ENCODE results near the gene LMLN.

DNA sequence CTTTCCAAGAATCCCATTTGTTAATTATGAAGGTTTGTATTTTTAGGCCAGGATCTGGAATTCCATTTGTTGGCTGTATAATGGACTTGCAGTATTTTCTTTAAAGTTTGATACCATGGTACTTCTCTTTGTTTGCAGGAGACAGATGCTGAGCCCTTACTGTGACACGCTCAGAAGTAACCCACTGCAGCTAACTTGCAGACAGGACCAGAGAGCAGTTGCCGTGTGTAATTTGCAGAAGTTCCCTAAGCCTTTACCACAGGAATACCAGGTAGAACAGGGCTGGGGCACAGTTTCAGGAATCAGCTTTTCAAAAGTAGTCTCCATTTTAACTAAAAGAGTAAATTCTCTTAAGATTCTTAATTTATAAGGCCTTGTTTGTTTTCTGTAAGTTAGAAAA is 59.1 kb downstream of the LMLN start:
- TF ChIP-seq, protein P1, sequence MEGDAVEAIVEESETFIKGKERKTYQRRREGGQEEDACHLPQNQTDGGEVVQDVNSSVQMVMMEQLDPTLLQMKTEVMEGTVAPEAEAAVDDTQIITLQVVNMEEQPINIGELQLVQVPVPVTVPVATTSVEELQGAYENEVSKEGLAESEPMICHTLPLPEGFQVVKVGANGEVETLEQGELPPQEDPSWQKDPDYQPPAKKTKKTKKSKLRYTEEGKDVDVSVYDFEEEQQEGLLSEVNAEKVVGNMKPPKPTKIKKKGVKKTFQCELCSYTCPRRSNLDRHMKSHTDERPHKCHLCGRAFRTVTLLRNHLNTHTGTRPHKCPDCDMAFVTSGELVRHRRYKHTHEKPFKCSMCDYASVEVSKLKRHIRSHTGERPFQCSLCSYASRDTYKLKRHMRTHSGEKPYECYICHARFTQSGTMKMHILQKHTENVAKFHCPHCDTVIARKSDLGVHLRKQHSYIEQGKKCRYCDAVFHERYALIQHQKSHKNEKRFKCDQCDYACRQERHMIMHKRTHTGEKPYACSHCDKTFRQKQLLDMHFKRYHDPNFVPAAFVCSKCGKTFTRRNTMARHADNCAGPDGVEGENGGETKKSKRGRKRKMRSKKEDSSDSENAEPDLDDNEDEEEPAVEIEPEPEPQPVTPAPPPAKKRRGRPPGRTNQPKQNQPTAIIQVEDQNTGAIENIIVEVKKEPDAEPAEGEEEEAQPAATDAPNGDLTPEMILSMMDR (conservative IDR thresholded peaks at IDR 0.05 in 1 of 2, IDR thresholded peaks at IDR 0.05 in 1 of 2; ENCODE audit: low read depth in 1 of 2, low read length in 2 of 2), result no peak
- no peak for TF ChIP-seq EZH2 (IDR thresholded peaks at IDR 0.05; ENCODE audit: low read length, missing control alignments)

All from fibroblast of lung (primary cell).